NB4 (cell line): ENCODE data around the gene C11orf16.

Experiments used
- CTCF ChIP-seq: IDR thresholded peaks from one replicate; pipeline ENCODE4 v1.5.1; 2012; ENCODE audit warnings: low read depth, low read length
- MYC ChIP-seq: IDR thresholded peaks from 2 replicates; pipeline ENCODE4 v1.6.1; 2011; ENCODE audit warnings: low read depth, low read length
- POLR2A ChIP-seq: IDR thresholded peaks from 2 replicates; pipeline ENCODE4 v1.6.1; 2011; ENCODE audit warnings: mild to moderate bottlenecking; ENCODE audit not compliant: insufficient read length; ENCODE audit errors: extremely low read depth

- no peak for TF ChIP-seq CTCF
- no peak for TF ChIP-seq MYC
- TF ChIP-seq POLR2A: no peak
Measured at GRCh38 chr11:8886322-8886721, 46.4 kb downstream of the C11orf16 start.
